NCI-H146 treated with DMSO at 0.1 percent for 48 hours (cell line): ENCODE results near the gene AKR1D1.
"Not testable (repeated sequence)": the region's sequence is repeated elsewhere in the genome, so short reads cannot be mapped to it uniquely, and the experiment has no call there.

ENCODE experiments used
- DNase-seq: peaks from one replicate; lab custom pipeline; 2025; ENCODE audit not compliant: unreplicated experiment; lab: John Stamatoyannopoulos, UW

AKR1D1 gene, protein sequence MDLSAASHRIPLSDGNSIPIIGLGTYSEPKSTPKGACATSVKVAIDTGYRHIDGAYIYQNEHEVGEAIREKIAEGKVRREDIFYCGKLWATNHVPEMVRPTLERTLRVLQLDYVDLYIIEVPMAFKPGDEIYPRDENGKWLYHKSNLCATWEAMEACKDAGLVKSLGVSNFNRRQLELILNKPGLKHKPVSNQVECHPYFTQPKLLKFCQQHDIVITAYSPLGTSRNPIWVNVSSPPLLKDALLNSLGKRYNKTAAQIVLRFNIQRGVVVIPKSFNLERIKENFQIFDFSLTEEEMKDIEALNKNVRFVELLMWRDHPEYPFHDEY

DNA sequence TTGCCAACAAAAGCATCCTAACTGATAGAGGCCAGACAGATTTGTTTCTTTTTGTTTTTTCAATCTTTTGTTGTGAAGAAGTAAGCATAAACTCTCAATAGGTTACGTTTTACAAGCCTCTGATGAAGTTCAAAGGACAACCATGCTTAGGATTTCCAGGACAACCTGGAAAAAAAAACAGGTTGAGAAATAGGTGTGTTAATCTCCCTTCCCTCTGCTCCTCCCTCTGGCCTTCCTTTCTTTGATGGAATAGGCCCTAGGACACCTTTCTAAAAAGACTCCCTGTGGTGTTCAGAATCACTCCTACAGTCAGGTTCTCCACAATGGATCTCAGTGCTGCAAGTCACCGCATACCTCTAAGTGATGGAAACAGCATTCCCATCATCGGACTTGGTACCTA lies at the start of gene AKR1D1:
TSS of gene AKR1D1 (plus strand) at position 264 of the 400 bp plus-strand sequence. CDS start at position 324, 60 bp downstream.
- no peak for DNase-seq

GRCh38 chr7:138027100-138027499 lies 49.2 kb upstream of the AKR1D1 start:
- no peak for DNase-seq

DNA sequence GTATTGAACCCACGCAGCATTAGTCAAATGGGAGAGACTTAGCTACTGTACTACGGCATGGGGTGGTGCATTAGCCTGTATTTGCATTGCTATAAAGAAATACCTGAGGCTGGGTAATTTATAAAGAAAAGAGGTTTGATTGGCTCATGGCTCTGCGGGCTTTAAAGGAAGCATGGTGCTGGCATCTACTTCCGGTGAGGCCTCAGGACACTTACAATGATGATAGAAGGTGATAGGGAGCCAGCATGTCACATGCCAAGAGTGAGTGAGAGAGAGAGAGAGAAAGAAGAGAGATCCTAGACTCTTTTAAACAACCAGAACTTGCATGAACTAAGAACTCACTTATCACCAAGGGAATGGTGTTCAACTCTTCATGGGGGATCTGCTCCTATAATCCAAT lies 47.1 kb upstream of the AKR1D1 start:
- no peak for DNase-seq

DNA sequence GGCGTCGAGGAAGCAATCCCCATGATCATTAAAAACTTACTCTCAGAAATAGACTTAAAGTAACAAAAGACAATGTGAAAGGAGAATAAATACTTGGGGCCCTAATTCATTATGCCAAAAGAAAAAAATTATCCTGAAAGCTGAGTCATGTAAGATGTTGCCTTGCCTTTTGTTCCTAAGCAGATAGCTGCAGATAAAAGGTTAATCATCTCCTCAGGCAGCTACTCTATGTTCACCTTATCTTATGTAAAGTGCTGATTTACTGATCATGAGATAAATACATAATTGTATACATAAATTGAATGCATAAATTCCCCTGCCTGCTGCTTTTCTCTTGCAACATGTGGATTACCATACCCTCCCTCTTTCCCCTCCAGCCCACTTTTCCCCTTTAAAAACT lies 46.3 kb upstream of the AKR1D1 start:
- peak; percentile 8 for DNase-seq

DNA sequence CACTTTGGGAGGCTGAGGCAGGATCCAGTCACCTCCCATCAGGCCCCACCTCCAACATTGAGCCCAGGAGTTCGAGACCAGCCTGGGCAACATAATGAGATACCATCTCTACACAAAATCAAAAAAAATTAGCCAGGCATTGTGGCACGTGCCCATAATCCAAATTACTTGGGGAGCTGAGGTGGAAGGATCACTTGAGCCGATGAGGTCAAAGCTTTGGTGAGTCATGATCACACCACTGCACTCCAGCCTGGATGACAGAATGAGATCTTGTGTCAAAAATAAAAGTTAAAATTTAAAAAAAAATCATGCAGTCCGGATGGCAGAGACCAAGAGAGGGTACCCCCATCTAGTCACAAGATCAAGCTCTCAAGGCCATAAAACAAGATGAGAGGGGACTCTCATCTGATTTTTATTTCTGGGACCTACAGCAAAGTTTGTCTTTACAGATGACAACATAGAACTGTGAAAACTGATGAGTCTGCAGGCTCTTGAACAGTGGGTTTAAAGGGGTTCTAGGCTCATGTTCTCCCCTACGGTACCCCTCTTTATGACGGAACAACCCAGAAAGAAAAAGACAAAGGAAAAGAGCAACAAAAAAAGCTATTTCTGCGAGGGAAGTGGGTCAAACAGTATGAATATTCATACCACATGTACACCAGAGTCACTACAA lies 45.4 kb upstream of the AKR1D1 start:
- DNase-seq, result no peak

DNA sequence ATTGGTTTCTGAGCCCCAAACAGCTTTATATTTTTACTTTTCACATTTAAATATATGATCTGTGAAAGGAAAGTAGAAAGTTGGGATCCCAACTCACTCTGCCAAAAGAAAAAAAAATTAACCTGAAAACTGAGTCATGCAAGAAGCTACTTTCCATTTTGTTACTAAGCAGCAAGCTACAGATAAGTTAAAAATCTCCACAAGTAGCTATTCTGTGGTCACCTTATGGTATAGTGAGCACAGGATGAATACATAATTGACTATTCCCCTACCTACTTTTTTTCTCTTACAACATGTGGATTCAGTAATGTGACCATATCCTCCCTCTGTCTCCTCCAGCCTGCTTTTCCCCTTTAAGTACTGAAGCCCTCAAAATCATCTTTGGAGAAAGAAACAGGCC lies 44.1 kb upstream of the AKR1D1 start:
- no peak for DNase-seq

GRCh38 chr7:138032770-138033169 lies 43.5 kb upstream of the AKR1D1 start:
- no peak for DNase-seq

- DNase-seq, result no peak
These were observed 43.0 kb upstream of the AKR1D1 start for GRCh38 chr7:138033241-138033640.

GRCh38 chr7:138036135-138036534 lies 40.1 kb upstream of the AKR1D1 start:
- no peak for DNase-seq

DNA sequence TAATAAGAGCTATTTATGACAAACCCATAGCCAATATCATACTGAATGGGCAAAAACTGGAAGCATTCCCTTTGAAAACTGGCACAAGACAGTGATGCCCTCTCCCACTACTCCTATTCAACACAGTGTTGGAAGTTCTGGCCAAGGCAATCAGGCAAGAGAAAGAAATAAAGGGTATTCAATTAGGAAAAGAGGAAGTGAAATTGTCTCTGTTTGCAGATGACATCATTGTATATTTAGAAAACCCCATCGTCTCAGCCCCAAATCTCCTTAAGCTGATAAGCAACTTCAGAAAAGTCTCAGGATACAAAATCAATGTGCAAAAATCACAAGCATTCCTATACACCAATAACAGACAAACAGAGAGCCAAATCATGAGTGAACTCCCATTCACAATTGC lies 36.2 kb upstream of the AKR1D1 start:
- DNase-seq, result not testable (repeated sequence)

GRCh38 chr7:138044897-138045296 lies 31.4 kb upstream of the AKR1D1 start:
- no peak for DNase-seq

DNA sequence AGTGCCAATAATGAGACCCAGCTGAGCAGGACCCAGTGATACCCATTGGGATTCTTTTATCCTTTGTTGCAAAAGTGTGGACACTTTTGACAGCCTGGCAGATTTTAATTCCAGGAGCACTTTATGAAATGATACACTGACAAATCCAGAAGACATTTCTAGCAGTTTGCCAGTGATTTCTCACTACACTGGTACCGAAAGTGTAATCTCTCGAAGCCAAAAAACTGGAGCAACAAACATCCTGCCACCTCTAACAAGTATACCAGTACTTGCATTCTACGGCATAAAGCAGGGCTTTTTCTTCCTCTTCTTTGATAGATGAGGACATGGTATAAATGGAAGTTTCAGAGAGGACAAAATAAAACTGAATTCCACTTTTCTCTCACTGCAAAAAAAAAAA lies 28.4 kb upstream of the AKR1D1 start:
- DNase-seq, result no peak

GRCh38 chr7:138049505-138050116 lies 26.6 kb upstream of the AKR1D1 start:
- no peak for DNase-seq

GRCh38 chr7:138051712-138052247 lies 24.5 kb upstream of the AKR1D1 start:
- not testable (repeated sequence) for DNase-seq

DNA sequence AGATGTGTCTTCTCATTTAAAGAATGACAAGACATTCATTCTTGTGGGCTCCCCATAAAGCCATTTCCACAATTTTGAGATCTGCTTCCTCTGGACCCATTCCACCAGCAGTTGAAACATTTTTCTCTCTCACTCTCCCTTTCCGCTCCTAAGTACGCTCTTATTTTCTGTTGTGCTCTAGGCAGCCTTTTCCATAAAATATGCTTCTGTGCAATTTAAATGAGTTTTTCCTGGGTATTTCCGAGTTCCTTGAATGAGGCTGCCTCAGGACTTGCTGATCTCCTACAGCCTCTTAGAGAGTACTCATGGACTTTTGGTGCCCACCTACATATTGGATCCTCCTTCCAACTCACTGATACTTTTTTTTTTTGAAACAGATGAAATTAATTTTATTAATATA lies 23.6 kb upstream of the AKR1D1 start:
- DNase-seq, result no peak

DNA sequence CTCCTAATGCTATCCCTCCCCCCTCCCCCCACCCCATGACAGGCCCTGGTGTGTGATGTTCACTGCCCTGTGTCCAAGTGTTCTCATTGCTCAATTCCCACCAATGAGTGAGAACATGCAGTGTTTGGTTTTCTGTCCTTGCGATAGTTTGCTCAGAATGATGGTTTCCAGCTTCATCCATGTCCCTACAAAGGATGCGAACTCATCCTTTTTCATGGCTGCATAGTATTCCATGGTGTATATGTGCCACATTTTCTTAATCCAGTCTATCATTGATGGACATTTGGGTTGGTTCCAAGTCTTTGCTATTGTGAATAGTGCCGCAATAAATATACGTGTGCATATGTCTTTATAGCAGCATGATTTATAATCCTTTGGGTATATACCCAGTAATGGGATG lies 20.6 kb upstream of the AKR1D1 start:
- not testable (repeated sequence) for DNase-seq

- no peak for DNase-seq
These were observed 12.9 kb upstream of the AKR1D1 start for GRCh38 chr7:138063400-138063799.

- DNase-seq, result no peak
These were observed 11.4 kb upstream of the AKR1D1 start for GRCh38 chr7:138064856-138065357.

DNA sequence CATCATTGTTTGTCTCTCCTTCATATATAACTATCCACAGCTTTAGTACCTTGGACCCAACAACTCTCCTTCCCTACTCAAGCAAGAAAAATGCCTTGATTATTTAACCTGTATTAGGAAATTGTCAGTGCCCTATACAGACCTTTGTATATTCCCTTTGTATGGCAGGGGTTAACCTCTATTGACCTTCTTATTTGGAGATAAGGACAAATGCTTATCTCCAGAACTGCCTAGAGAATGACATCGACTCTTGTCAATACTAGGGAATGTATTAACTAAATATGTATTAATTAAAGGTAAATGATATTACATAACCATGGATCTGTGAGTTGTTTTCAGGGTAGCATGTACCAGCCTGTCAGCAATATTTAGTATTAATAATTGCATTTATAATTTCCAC lies 10.4 kb upstream of the AKR1D1 start:
- DNase-seq, result no peak

GRCh38 chr7:138066954-138067394 lies 9.3 kb upstream of the AKR1D1 start:
- no peak for DNase-seq

- no peak for DNase-seq
These were observed 8.5 kb upstream of the AKR1D1 start for GRCh38 chr7:138067774-138068173.

GRCh38 chr7:138070908-138071307 lies 5.4 kb upstream of the AKR1D1 start:
- no peak for DNase-seq
